GM12864 (cell line): ENCODE measurements around the gene TRIM29.

ENCODE experiments used
- DNase-seq: peaks from one replicate; pipeline ENCODE4 v3.0.0-alpha.2; 2011; ENCODE audit warnings: low read depth
- H3K4me3 ChIP-seq: 2 replicates; pipeline ENCODE4 v1.5.1; 2011; ENCODE audit warnings: mild to moderate bottlenecking, low read depth, low read length, control low read depth
- TF ChIP-seq, protein P1 (sequence below): IDR thresholded peaks from 2 replicates; pipeline ENCODE4 v1.5.1; 2011; ENCODE audit warnings: low read depth, mild to moderate bottlenecking, moderate library complexity, low read length, control low read depth, inconsistent platforms; ENCODE audit errors: missing control alignments

TRIM29 gene

DNA sequence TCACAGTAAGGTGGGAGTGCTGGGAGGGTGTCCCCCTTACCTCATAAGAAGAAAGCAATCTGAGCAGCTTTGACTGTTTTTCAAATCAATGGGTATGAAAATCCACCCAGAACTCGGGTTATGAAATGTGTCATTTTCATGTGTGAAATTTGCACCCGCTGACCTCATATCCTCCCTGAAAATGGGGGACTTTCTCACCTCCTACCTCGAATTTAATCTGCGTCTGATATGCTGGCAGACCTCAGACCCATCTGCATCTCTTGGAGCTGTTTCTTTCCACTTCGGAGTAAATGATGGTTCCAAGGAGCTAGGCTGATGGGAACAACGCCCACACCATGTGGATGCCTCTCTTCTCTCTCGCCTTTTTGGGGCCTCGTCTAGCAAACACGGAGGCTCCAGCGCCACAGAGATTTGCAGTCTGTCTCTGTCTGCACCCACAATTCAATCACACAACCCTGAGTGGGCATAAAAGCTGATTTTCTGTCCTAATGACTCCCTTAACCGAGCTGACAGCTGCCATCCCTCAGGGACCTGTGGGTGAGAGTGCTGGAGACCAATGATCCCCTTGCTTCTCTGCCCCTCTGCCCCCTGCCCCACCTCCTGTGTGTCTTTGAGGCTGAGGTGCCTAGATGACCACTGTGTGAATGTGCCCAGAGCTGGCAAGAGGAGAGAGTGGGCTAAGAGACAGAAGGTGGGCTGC lies 71.0 kb downstream of the TRIM29 start:
- TF ChIP-seq, protein P1, sequence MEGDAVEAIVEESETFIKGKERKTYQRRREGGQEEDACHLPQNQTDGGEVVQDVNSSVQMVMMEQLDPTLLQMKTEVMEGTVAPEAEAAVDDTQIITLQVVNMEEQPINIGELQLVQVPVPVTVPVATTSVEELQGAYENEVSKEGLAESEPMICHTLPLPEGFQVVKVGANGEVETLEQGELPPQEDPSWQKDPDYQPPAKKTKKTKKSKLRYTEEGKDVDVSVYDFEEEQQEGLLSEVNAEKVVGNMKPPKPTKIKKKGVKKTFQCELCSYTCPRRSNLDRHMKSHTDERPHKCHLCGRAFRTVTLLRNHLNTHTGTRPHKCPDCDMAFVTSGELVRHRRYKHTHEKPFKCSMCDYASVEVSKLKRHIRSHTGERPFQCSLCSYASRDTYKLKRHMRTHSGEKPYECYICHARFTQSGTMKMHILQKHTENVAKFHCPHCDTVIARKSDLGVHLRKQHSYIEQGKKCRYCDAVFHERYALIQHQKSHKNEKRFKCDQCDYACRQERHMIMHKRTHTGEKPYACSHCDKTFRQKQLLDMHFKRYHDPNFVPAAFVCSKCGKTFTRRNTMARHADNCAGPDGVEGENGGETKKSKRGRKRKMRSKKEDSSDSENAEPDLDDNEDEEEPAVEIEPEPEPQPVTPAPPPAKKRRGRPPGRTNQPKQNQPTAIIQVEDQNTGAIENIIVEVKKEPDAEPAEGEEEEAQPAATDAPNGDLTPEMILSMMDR = no peak
- DNase-seq = no peak
- H3K4me3 ChIP-seq = no peak overlapping the region

DNA sequence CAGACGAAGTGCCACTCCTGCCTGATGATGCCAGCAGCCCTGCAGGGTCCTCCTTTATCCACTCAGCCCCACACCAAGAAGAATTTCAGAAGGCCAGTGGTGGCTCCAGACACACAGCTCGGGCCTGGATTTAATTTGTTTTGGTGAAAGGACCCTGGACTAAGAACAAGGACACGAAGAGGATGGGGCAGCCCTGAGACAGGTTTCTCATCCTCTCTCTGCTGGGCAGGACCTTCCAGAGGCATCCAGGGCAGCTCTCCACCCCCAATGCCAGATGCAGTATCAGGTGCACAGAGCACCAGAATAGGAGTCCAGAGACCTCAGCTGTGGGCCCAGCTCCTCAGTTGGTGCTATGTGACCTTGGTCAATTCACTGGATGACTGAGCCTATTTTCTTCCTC lies 72.0 kb downstream of the TRIM29 start:
- H3K4me3 ChIP-seq = no peak overlapping the region
- no peak for DNase-seq
- TF ChIP-seq, protein P1 = no peak

DNA sequence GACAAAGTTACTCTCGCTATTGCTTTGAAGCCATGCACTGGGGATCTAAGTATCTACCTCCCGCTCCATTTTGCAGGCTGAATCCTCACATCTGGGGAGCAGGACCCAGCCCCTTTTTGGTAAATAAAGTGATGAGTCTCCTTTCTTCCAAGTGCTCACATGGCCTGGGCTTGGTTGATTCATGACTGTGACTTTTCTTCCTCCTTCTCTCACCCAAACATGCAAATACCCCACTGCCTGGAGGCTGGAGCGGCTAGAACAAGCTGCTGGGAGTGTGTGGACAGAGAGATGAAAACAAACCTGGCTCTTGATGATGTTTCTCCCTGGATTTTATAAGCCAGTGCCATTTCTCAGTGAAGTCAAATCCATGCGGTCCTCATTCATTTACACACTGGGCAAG lies 72.7 kb downstream of the TRIM29 start:
- no peak overlapping the region for H3K4me3 ChIP-seq
- no peak for DNase-seq
- TF ChIP-seq, protein P1 = no peak

DNA sequence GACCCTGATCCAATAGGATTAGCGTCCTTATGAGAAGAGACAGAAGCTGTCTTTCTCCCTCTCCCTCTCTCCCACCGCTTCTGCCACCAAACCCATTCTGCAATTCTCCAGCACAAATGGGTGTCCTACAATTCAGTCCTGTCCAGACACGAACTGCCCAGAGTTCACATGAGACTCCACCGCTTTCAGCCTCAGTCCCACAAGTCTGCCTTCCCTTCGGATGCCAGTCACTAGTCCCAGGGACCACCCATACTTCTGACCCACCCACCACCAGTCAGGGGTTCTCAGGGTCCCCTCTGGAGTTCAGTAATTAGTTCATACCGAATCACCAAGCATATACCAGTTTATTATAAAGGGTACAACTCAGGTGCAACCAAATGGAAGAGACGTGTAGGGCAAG lies 73.6 kb downstream of the TRIM29 start:
- DNase-seq = no peak
- H3K4me3 ChIP-seq = no peak overlapping the region
- TF ChIP-seq, protein P1 = no peak

DNA sequence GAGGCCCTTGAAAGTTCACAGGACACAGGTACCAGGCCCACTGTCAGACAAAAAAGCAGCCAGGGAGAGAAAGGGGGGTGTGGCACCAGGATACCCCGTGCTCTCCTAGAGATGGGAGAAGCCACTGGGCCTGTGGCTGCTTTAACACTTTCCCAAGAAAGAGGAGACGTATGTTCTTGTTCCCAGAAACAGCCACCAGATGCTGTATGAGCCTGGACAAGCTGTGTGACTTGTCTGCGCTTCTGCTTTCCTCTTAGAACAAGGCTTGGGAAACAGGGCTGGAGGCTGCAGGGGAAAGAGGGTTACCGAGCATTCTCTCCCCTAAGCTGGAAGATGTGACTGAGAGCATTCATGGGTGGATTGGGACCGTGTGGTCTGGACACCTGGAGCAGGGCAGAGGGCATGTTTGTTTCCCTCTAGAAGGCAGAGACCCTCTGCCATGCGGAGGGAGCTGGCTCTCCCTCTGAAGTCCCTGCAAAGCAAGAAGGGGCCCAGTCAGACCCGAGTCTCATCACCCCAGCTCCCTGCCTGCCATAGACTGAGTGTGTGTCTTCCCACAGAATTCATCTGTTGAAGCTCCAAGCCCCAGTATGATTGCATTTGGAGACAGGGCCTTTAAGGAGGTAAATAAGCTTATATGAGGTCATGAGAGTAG lies 74.1 kb downstream of the TRIM29 start:
- no peak for DNase-seq
- H3K4me3 ChIP-seq = no peak overlapping the region
- TF ChIP-seq, protein P1 = no peak

DNA sequence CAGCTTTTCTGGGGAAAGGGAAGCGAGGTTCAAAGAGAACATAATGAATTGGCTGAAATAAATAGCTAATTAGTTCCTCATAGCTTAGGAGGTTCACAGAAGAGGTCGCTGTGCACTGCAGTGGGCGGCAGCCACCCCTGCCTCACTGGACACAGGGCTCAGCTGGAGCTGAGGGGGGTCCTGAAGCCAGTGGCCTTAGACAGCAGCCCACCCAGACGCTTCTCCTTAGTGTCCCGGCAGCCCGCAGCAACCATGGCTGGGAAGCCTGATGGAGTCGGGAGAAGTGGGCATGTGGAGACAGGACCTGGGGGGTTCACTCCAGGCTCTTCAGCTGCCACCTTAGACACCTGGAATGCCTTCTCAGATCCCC lies 75.4 kb downstream of the TRIM29 start:
- TF ChIP-seq, protein P1 = no peak
- no peak overlapping the region for H3K4me3 ChIP-seq
- DNase-seq = no peak
